GM12878 (cell line): Measurements from ENCODE around the gene ERC1. TPM values are rescaled to one million over a fixed set of nuclear protein-coding genes. Genes with fewer than 3 reads are reported as not detected.

ENCODE experiments used
- ATAC-seq: fragments of 200-7000 bp; cut with Tn5 transposase; 3 replicates; pipeline ENCODE4 v1.9.1; 2020; ENCODE audit warnings: mild to moderate bottlenecking, moderate library complexity
- BruUV-seq: library from RNA; stranded (reverse); fragments of 400-500 nt; replicated peaks from 2 replicates; lab custom pipeline; 2021; lab: Mats Ljungman, UMichigan
- CTCF ChIA-PET: fragments of 300-600 bp; sonication (Branson Sonifier 250); formaldehyde crosslinking; extraction: SDS; loops from one replicate; lab custom pipeline; 2021; ENCODE audit warnings: inconsistent platforms; lab: Yijun Ruan, JAX
- POLR2A ChIA-PET: fragments of 350-600 bp; formaldehyde crosslinking; extraction: SDS; loops from one replicate; lab custom pipeline; 2021; ENCODE audit warnings: inconsistent platforms; lab: Charles Lee
- RAD21 ChIA-PET: fragments of 300-600 bp; sonication (Branson Sonifier 250); formaldehyde crosslinking; loops from one replicate; lab custom pipeline; 2023; ENCODE audit warnings: antibody characterized with exemption; ENCODE audit not compliant: unreplicated experiment; lab: Charles Lee
- SMC1A ChIA-PET: fragments of 300-600 bp; sonication (Branson Sonifier 250); formaldehyde crosslinking; loops from one replicate; lab custom pipeline; 2023; ENCODE audit not compliant: unreplicated experiment, uncharacterized antibody; lab: Charles Lee
- DNase-seq: peaks from one replicate; pipeline ENCODE4 v3.0.0-alpha.2; 2011; ENCODE audit warnings: low read depth, low spot score
- FAIRE-seq: peaks from 3 replicates; lab custom pipeline; 2011; peaks lifted over from hg19 to GRCh38; lab: Jason Lieb, UNC
- H2AFZ ChIP-seq: 2 replicates; pipeline ENCODE4 v1.6.0; 2011; ENCODE audit warnings: low read depth, low read length, control low read depth; ENCODE audit not compliant: control insufficient read depth
- H3K27ac ChIP-seq: 2 replicates; pipeline ENCODE4 v1.5.1; 2011; ENCODE audit warnings: control low read depth; ENCODE audit not compliant: control insufficient read depth, insufficient read depth
- H3K27me3 ChIP-seq, 2 experiments: replicated peaks in 1 of 2; 2 replicates each; pipeline versions ENCODE4 v1.6.0 to v1.6.1; 2011; ENCODE audit warnings: low read length in 1 of 2; ENCODE audit not compliant: control insufficient read depth in 2 of 2, insufficient read depth in 2 of 2
- H3K36me3 ChIP-seq, 2 experiments: 2 replicates each; pipeline ENCODE4 v1.5.1; 2011; ENCODE audit warnings: low read length in 1 of 2; ENCODE audit not compliant: control insufficient read depth in 2 of 2, insufficient read depth in 2 of 2
- H3K4me1 ChIP-seq: 2 replicates; pipeline ENCODE4 v1.6.1; 2011; ENCODE audit warnings: mild to moderate bottlenecking, low read length, moderate library complexity, mixed read lengths; ENCODE audit not compliant: control insufficient read depth, insufficient read depth
- H3K4me2 ChIP-seq: 2 replicates; pipeline ENCODE4 v1.6.0; 2011; ENCODE audit warnings: control low read depth; ENCODE audit not compliant: control insufficient read depth, insufficient read depth
- H3K4me3 ChIP-seq: fragments of 200-600 bp; sonication (generic); 2 replicates; pipeline ENCODE4 v1.5.1; 2016
- H3K79me2 ChIP-seq: 2 replicates; pipeline ENCODE4 v1.6.0; 2011; ENCODE audit warnings: low read length; ENCODE audit not compliant: control insufficient read depth, insufficient read depth
- H3K9ac ChIP-seq: 2 replicates; pipeline ENCODE4 v1.8.0; 2011; ENCODE audit warnings: low read length, control low read depth, mixed read lengths; ENCODE audit not compliant: control insufficient read depth, insufficient read depth
- H3K9me3 ChIP-seq: replicated peaks from 3 replicates; pipeline ENCODE4 v1.5.1; 2011; ENCODE audit warnings: mild to moderate bottlenecking, low read length; ENCODE audit not compliant: control insufficient read depth, insufficient read depth
- H4K20me1 ChIP-seq: 2 replicates; pipeline ENCODE4 v1.6.0; 2011; ENCODE audit not compliant: control insufficient read depth, insufficient read depth
- ATF7 ChIP-seq: fragments of 450-650 bp; IDR thresholded peaks from 2 replicates; pipeline ENCODE4 v1.6.1; 2016; ENCODE audit warnings: low read depth, mild to moderate bottlenecking
- CHD2 ChIP-seq: IDR thresholded peaks from 2 replicates; pipeline ENCODE4 v1.6.1; 2011; ENCODE audit warnings: low read depth, low read length, improper control_type of control experiment, borderline replicate concordance
- CREM ChIP-seq: IDR thresholded peaks from 2 replicates; pipeline ENCODE4 v1.6.1; 2014; ENCODE audit warnings: antibody characterized with exemption, low read depth
- E4F1 ChIP-seq: fragments of 450-650 bp; IDR thresholded peaks from 2 replicates; pipeline ENCODE4 v1.6.1; 2018; ENCODE audit warnings: borderline replicate concordance, mild to moderate bottlenecking; ENCODE audit not compliant: partially characterized antibody
- EED ChIP-seq: sonication (generic); IDR thresholded peaks from 2 replicates; pipeline ENCODE4 v1.6.1; 2016; ENCODE audit warnings: antibody characterized with exemption, low read depth
- ETV6 ChIP-seq, 2 experiments: fragments of 450-650 bp in 1 of 2; IDR thresholded peaks in 1 of 2; conservative IDR thresholded peaks in 1 of 2; 2 replicates each; pipeline ENCODE4 v1.6.1; 2014; ENCODE audit warnings: antibody characterized with exemption in 1 of 2, borderline replicate concordance in 1 of 2, low read depth in 1 of 2, mild to moderate bottlenecking in 1 of 2, moderate library complexity in 1 of 2
- IKZF2 ChIP-seq, 2 experiments: fragments of 450-650 bp; IDR thresholded peaks; 2 replicates each; pipeline ENCODE4 v1.6.1; 2017; ENCODE audit warnings: mild to moderate bottlenecking in 2 of 2, moderate library complexity in 2 of 2
- IRF4 ChIP-seq: IDR thresholded peaks from 2 replicates; pipeline ENCODE4 v1.6.1; 2011; ENCODE audit warnings: low read depth, low read length
- MAX ChIP-seq: IDR thresholded peaks from 2 replicates; pipeline ENCODE4 v1.6.1; 2012; ENCODE audit warnings: low read depth, low read length, improper control_type of control experiment
- MEF2A ChIP-seq: IDR thresholded peaks from 2 replicates; pipeline ENCODE4 v1.6.1; 2011; ENCODE audit warnings: low read depth, mild to moderate bottlenecking, low read length, moderate library complexity; ENCODE audit not compliant: insufficient read depth
- MEF2B ChIP-seq: fragments of 450-650 bp; IDR thresholded peaks from 2 replicates; pipeline ENCODE4 v1.6.1; 2018; ENCODE audit warnings: mild to moderate bottlenecking, moderate library complexity; ENCODE audit not compliant: partially characterized antibody, poor library complexity, severe bottlenecking
- MTA3 ChIP-seq: IDR thresholded peaks from 2 replicates; pipeline ENCODE4 v1.6.1; 2012; ENCODE audit warnings: low read length, inconsistent platforms, borderline replicate concordance
- NFYB ChIP-seq: IDR thresholded peaks from 2 replicates; pipeline ENCODE4 v1.6.1; 2011; ENCODE audit warnings: low read depth, mild to moderate bottlenecking, low read length, improper control_type of control experiment, moderate library complexity; ENCODE audit not compliant: insufficient read depth
- POLR2AphosphoS5 ChIP-seq: IDR thresholded peaks from 2 replicates; pipeline ENCODE4 v1.6.1; 2011; ENCODE audit warnings: mild to moderate bottlenecking, low read length, inconsistent platforms
- SPI1 ChIP-seq: IDR thresholded peaks from 2 replicates; pipeline ENCODE4 v1.6.1; 2011; ENCODE audit warnings: low read depth, mild to moderate bottlenecking, low read length, moderate library complexity, borderline replicate concordance; ENCODE audit not compliant: insufficient read depth
- YY1 ChIP-seq: IDR thresholded peaks from 2 replicates; pipeline ENCODE4 v1.6.1; 2011; ENCODE audit warnings: low read depth, mild to moderate bottlenecking, low read length
- ZNF217 ChIP-seq: fragments of 450-650 bp; IDR thresholded peaks from 2 replicates; pipeline ENCODE4 v1.6.1; 2017; ENCODE audit warnings: antibody characterized with exemption, mild to moderate bottlenecking
- WGBS: methylation state at CpG from one replicate; pipeline ENCODE4 v1.1.6; 2016; ENCODE audit warnings: low lambda C conversion rate; ENCODE audit not compliant: insufficient replicate concordance, insufficient coverage; ENCODE audit errors: missing lambda C conversion rate; 5-methylcytosine and 5-hydroxymethylcytosine counted together
- in situ Hi-C: fragments of 300-500 bp; cut with MboI; formaldehyde crosslinking; loops from 9 replicates; pipeline ENCODE4 v1.14.3; 2018; ENCODE audit warnings: mixed read lengths
- intact Hi-C: fragments of 100-400 bp; cut with micrococcal nuclease; formaldehyde crosslinking; loops from one replicate; pipeline ENCODE4 v1.14.2; 2022; ENCODE audit not compliant: unreplicated experiment
- polyA plus RNA-seq, 11 experiments: library from polyadenylated mRNA; depleted of rRNA in 4 of 11; unstranded in 6 of 11; stranded (reverse) in 5 of 11; fragments of >200 nt; fragmentation: Nextera tagmentation in 4 of 11; fragmentation: Illumina TruSeq in 1 of 11; extraction: Ambion mirVana in 4 of 11; extraction: Trizol in 1 of 11; gene quantifications; 1 replicate in 1 of 11; 2 replicates in 10 of 11; pipeline versions ENCODE4 v1.2.1 to v1.2.3, GENCODE V29; 2011 to 2016; ENCODE audit warnings: inconsistent platforms in 2 of 11, missing spikeins in 2 of 11, low read depth in 1 of 11
- total RNA-seq, 4 experiments: library from RNA; depleted of rRNA in 3 of 4; stranded (reverse); fragments of >200 nt in 3 of 4; fragmentation: Illumina TruSeq in 1 of 4; extraction: Trizol in 1 of 4; gene quantifications; 2 replicates each; pipeline versions ENCODE4 v1.2.1 to v1.2.3, GENCODE V29; 2013 to 2021
- TF ChIP-seq, protein P1 (sequence below): fragments of 450-650 bp; IDR thresholded peaks from 2 replicates; pipeline ENCODE4 v1.6.1; 2017; ENCODE audit warnings: low read depth, mild to moderate bottlenecking, moderate library complexity

Gene ERC1
- total and polyA plus RNA-seq, 10 of the 15 experiments (the other 5 are each of a cell fraction or from before 2014, with no cell fraction given): 0.75 to 8.0 (median 5.0) TPM

GRCh38 chr12:1080520-1081223, 89.6 kb downstream of the ERC1 start:
- TSS peak; percentile 85 for BruUV-seq
- TF ChIP-seq SPI1 (peak; percentile 56; the same call in 1 of the 2 replicates), EED (peak; percentile 74), IRF4 (peak; percentile 55; the same call in 1 of the 2 replicates), NFYB (no peak), POLR2AphosphoS5 (peak; percentile 42; the same call in 1 of the 2 replicates), CHD2 (peak; percentile 38; the same call in 1 of the 2 replicates), MTA3 (no peak), CREM (peak; percentile 40; the same call in 1 of the 2 replicates), ATF7 (0 out of 2 replicates have a peak, but pooled peaks have one; percentile 25), MEF2A (0 out of 2 replicates have a peak, but pooled peaks have one; percentile 36), E4F1 (no peak), ETV6 (conservative IDR thresholded peaks at IDR 0.05 in 1 of 2, IDR thresholded peaks at IDR 0.05 in 1 of 2; ENCODE audit: borderline replicate concordance in 1 of 2, low read depth in 1 of 2) (peak in 1 of 2 experiments; percentile 13; a peak in 1 of 4 replicates), ZNF217 (0 out of 2 replicates have a peak, but pooled peaks have one; percentile 12), YY1 (0 out of 2 replicates have a peak, but pooled peaks have one; percentile 36), MAX (0 out of 2 replicates have a peak, but pooled peaks have one; percentile 23), MEF2B (peak; percentile 33), IKZF2 (IDR thresholded peaks at IDR 0.05) (peak; percentile 70 to 73)
- TF ChIP-seq, protein P1, sequence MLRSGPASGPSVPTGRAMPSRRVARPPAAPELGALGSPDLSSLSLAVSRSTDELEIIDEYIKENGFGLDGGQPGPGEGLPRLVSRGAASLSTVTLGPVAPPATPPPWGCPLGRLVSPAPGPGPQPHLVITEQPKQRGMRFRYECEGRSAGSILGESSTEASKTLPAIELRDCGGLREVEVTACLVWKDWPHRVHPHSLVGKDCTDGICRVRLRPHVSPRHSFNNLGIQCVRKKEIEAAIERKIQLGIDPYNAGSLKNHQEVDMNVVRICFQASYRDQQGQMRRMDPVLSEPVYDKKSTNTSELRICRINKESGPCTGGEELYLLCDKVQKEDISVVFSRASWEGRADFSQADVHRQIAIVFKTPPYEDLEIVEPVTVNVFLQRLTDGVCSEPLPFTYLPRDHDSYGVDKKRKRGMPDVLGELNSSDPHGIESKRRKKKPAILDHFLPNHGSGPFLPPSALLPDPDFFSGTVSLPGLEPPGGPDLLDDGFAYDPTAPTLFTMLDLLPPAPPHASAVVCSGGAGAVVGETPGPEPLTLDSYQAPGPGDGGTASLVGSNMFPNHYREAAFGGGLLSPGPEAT: peak; percentile 53

More at GRCh38 chr12:1080520-1081223, 89.6 kb downstream of the ERC1 start:
- ATAC-seq: peak; percentile 90
- ChIA-PET RAD21 (interaction anchor here (0.9 to 3.9 kb wide), 5 partner anchors 11 to 134 kb away, joined by 3 to 33 read pairs (median 3); no protein-coding TSS in a partner anchor), POLR2A (interaction anchor here (1.2 kb wide), 1 partner anchor 88 kb away, joined by 4 read pairs; no protein-coding TSS in a partner anchor), SMC1A (interaction anchor here (0.7 to 1.1 kb wide), 5 partner anchors 10 to 134 kb away, joined by 3 to 8 read pairs (median 3); no protein-coding TSS in a partner anchor), CTCF (interaction anchor here (0.9 to 1.8 kb wide), 5 partner anchors 12 to 523 kb away, joined by 3 to 20 read pairs (median 4); no protein-coding TSS in a partner anchor)
- in situ Hi-C loops: no loop called here
- H2AFZ ChIP-seq: peak overlapping the region; percentile 52
- peak; percentile 23 for FAIRE-seq
- H3K4me3 ChIP-seq: no peak overlapping the region
- H4K20me1 ChIP-seq: no peaks in the 10 kb centered on the region
- intact Hi-C loops: loop anchor here (5.0 kb wide), 1 partner anchor 128 kb away; no protein-coding TSS in a partner anchor
- peak overlapping the region; percentile 28; the same call in 1 of the 2 replicates for H3K4me2 ChIP-seq
- no peak overlapping the region for H3K9ac ChIP-seq
- H3K9me3 ChIP-seq: no peaks in the 10 kb centered on the region; the same call in 2 of the 3 replicates
- H3K27ac ChIP-seq: peak overlapping the region; percentile 60
- H3K27me3 ChIP-seq: no peaks in the 10 kb centered on the region; a peak in 1 of 4 replicates
- DNase-seq: peak; percentile 48
- H3K79me2 ChIP-seq: no peaks in the 10 kb centered on the region
- H3K4me1 ChIP-seq: peaks cover 3% of the 10 kb centered on the region; the same call in 1 of the 2 replicates
- H3K36me3 ChIP-seq: no peaks in the 10 kb centered on the region
- 28% methylated on average over 11 of the region's 11 CpGs for WGBS
